ENCODE results near the gene TUBGCP2.

TUBGCP2 gene

DNA sequence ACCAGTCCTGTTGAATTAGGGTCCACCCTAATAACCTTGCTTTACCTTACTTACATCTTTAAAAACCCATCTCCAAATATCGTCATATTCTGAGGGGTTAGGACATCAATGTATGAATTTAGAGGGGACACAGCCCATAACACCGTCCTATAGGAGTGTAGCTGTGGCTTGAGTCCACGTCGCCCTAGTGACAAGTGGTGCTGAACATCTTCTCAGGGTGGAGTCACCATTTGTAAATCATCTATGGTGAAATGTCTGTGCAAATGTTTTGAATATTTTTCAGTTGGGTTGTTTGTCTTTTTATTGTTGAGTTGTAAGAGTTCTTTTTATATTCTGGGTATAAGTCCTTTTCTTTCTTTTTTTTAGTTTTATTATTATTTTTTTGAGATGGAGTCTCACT, 33.3 kb upstream of the TUBGCP2 start:
- no peak for DNase-seq (ENCODE audit: low read depth)

DNA sequence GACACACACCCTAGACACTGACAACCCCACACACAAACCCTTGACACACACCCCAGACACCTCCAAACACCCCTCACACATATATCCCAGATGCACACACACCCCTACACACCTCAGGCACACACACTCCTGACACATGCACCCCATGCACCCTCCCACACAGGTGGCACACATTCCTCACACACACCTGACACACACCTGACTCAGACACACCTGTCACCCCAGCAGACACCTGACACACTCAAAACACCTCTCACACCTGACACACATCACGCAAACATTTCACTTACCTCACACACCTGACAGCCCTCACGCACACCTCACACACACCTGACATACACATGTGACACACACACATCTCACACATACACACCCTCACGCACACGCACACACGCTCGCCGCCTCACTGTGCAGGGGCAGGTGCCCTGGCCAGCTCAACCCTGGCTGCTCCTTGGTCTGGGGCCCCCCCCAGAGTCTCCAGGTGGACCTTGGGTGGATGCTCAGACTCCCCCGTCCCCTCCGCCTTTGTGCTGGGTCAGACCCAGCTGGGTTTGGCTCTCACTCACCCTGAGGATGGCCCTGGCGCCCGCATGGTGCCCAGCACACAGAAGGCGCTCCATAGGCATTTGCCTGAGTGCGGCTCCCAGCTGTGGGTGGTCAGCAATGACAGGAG, 31.2 kb upstream of the TUBGCP2 start:
- DNase-seq (ENCODE audit: low read depth) = no peak

DNA sequence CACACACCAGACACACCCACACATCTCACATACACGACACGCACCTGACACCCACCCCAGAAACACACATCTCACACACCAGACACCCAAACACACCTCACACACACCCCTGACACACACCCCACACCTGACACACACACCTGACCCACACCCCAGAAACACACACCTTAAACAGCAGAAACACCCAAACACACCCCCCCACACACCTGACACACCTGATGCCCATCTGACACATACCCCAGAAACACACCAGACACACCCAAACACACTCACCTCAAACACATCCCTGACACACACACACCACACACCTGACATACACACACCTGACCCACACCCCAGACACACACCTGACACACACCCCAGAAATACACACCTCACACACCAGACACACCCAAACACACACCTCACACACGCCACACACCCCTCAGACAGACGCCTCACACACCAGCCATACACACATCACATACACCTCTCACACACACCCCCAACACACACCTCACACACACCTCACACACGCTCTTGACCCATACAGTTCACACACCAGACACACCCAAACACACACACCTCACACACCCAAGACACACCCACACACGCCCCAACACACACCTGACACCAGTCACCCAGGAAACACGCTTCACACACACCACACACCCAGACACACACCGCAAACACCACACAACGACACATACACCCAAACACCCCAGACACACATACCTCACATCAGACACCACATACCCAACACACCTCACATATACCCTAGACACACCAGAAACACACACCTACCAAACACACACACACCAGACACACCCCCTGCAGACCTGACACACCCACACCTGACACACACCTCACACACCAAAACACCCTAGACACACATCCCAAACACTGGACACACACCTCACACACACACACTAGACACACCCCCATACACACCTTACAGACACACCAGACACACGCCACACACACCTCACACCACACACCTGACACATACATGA, 29.7 kb upstream of the TUBGCP2 start:
- DNase-seq (ENCODE audit: low read depth) = no peak

DNA sequence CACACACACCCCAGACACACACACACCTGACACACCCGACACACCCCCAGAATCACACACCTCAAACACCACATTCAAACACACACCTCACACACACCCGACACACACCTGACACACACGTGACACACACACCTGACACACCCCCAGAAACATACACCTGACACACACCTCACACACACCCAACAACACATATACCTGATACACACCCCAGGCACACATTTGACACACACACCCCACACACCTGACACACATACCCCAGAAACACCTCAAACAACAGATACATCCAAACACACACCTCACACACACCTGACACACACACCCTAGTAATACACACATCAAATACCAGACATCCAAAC, 28.7 kb upstream of the TUBGCP2 start:
- no peak for DNase-seq (ENCODE audit: low read depth)

- DNase-seq (ENCODE audit: low read depth) = peak; percentile 56
Measured at GRCh38 chr10:133336577-133337369, 28.1 kb upstream of the TUBGCP2 start, which contains the start of gene CALY. Gene CALY (minus strand): TSS chr10:133336896. CDS start chr10:133328989, 7,907 bp downstream.

- DNase-seq (ENCODE audit: low read depth) = no peak
Measured at GRCh38 chr10:133336118-133336576, 27.5 kb upstream of the TUBGCP2 start.

DNA sequence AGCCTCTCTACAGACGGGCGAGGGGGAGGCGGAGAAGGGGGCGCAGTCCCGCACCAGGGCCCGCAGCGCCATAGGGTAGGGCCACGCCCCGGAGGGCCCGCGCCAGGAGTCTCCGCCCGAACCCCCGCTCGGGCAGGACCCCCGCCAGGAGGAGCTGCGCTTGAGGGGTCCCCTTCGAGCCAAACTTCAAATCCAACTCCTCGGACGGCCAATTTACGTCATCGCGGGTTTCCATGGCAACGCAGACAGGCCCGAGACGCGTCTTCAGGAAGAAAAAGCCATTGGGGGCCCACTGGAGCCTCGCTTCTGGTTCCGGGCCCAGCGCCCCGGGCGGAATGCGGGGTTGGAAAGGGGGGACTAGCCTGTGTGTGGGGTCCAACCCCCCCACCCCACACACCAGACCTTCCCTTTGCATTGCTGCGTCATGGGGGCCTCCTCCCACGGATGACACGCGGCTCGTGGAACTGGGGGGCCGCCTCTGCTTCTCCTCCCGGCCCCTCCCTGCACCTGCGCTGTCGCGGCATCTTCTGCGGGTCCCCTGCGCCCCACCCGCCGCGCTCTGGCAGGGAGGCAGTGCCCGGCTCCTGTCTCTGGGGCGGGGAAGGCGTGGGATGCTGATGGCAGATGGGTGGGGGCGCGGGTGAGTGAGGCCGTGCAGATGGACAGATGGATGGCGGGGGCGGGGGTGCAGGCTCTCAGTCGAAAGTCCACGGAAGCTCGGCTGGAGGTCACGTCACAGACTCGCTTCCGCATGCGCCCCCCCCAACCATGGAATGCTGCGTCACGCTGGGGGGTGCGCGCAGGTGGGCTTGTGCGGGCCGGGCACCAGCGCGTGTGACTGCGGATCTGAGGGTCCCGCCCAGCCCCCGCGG, 26.8 kb upstream of the TUBGCP2 start:
- DNase-seq (ENCODE audit: low read depth) = peak; percentile 58

DNA sequence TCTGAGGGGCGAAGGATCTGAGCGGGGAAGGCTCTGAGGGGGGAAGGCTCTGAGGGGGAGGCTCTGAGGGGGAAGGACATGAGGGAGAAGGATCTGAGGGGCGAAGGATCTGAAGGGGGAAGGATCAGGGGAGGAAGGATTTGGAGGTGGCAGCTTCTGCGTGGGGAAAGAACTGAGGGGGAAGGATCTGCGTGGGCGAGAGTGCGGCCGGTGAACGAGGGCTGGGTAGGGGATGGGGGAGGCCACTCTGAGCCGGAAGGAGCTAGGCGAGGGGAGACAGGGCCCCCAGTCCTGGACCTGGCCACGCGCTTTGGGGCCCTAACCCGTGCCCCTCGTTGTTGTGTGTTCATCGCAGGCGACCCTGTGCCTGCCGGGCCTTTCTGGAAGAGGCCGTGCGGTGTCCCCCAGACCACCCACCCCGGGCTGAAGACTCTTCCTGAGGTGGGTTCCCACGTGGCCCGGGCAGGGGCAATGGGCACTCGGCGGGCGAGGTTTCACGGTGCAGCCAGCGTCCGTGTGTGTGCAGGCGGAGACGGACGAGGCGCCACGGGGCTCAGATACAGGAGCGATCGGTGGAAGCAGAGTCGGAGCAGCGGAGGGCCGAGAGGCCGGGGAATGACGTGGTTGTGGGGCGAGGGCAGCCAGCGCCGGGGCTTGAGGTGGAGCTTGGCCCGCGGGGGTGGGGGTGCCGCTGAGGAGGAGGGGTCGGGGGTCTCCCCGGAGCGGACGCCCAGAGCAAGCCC, 26.0 kb upstream of the TUBGCP2 start:
- no peak for DNase-seq (ENCODE audit: low read depth)

DNA sequence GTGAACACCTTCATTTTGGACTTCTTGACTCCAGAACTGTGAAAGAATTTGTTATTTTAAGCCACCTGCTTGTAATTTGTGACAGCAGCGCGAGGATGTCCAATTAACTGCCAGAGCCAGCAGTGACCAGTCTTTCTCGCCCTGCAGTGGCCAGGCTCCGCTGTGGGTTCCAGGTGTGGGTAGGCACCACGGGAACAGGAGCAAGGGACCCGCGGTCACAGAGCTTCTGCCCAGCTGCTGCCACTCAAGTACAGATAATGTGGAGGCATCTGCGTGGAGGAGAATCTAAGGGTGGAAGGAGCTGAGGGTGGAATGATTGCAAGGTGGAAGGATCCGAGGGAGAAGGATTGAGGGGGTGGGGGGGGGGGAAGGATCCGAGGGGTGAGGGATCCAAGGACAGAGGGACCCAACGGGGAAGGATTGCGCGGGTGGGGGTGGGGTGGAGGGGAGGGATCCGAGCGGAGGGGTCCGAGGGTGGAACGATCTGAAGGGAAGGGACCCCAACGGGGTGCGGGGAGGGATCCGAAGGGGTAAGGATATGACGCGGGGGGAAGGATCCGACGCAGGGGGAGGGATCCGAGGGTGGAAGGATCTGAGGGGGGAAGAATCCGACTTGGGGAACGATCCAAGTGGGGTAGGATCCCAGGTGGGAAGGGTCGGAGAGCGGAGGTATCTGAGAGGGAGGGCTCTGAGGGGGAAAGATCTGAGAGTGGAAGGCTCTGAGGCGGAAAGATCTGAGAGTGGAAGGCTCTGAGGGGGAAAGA, 24.4 kb upstream of the TUBGCP2 start:
- no peak for DNase-seq (ENCODE audit: low read depth)

DNA sequence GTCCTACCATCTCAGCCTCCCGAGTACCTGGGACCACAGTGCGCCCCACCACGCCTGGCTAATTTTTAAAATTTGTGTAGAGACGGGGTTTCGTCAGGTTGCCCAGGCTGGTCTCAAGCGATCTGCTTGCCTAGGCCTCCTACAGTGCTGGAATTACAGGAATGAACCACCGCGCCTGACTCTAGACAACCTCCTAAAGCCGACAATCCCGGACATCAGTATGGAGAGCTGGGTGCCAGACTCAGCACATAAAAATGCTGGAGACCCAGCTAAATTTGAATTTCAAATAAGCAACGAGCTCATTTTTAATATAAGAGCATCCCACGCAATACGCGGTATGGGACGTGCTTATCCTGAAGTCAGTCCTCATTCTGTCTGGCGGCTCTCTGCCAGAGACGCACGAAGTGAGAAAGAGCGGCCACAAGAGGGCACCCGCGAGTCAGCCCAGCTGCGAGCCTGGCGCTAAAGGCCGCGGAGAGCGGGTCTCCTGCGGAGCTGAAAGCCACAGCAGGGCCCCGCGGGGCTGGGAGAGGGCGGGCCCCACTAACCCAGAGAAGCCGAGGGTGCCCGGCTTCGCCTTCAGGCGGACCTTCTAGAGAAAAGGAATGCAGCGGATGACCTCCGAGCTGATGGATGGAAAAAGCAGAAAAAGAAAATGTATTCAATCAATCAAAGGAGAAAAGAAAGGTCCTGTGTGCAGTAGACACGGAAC, 21.0 kb upstream of the TUBGCP2 start:
- DNase-seq (ENCODE audit: low read depth) = peak; percentile 81

DNA sequence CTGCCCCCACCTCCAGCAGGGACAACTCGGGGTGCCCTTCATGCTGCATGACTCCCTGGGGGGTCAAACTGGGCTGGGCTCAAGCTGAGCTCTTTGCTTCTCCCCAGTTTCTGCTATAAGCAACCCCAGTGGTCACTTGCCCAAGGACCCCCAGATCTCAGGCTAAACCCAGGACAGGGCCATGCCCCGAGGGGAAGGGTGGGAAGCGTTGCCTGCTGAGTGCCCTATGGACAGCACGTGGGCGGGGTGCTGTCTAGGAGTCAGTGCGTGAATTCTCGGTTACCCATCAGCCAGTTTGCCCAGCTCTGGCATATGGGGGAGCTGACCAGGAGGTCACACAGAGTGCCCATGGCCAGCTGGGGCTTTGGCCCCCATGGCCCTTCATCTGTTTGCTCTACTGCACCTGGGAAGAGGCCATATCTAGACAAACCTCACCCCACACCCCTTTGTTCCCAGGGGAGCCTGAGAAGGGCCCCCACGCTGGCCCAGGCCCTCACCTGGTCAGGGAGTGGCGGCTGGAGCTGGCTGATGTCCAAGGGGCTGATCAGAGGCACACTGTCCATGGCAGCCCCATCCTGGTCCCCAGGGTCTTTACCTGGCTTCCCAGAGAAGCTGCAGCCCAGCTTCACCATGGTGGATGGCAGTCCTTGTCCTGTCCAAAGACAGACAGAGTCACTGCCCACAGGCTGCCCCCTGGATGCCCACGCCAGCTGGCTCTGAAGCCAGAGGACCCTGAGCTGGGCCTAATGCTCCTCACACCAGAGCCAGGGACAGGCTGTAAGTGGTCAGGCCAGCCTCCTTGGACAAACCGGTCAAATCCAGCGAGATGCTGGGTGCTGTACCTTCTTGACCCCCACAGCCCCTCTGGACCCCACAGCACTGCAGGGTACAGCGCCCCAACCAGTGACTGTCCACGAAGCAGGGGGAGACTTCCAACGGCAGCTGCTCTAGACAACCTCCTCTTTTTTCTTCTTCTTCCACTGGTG, 20.0 kb upstream of the TUBGCP2 start:
- DNase-seq (ENCODE audit: low read depth) = no peak

DNA sequence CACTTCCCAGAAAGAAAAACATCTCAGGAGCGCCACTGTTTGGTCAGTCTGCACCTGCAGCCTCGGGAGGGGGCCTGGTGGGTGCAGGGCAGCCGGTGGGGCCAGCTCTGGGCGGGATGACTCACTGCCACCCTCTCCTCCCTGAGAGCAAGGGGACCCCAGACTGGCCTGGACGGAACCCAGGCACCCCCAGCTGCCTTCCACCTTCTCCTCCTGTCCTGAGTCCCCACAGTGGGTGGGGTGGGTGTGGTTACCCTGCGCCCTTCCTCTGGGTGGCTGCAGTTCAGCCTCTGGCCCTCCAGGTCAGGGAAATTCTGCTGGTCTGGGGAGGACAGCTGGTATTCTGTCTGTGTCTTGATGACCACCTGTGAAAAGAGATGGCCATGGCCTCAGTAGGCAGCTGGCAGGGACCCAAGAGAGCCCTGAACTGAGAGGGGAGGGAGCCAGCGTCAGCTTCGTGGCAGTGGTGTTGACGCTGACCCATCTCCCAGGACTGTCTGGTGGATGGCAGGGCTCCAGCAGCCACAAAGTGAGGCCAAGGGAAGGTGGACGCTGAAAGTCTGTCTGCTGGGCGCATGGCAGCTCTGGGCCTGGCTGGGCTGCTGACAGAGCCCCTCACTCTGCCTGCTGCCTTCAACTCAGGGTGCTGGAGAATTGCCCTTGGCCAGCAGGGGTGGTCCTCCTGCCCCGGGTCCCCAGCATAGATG, 19.1 kb upstream of the TUBGCP2 start:
- DNase-seq (ENCODE audit: low read depth) = no peak

DNA sequence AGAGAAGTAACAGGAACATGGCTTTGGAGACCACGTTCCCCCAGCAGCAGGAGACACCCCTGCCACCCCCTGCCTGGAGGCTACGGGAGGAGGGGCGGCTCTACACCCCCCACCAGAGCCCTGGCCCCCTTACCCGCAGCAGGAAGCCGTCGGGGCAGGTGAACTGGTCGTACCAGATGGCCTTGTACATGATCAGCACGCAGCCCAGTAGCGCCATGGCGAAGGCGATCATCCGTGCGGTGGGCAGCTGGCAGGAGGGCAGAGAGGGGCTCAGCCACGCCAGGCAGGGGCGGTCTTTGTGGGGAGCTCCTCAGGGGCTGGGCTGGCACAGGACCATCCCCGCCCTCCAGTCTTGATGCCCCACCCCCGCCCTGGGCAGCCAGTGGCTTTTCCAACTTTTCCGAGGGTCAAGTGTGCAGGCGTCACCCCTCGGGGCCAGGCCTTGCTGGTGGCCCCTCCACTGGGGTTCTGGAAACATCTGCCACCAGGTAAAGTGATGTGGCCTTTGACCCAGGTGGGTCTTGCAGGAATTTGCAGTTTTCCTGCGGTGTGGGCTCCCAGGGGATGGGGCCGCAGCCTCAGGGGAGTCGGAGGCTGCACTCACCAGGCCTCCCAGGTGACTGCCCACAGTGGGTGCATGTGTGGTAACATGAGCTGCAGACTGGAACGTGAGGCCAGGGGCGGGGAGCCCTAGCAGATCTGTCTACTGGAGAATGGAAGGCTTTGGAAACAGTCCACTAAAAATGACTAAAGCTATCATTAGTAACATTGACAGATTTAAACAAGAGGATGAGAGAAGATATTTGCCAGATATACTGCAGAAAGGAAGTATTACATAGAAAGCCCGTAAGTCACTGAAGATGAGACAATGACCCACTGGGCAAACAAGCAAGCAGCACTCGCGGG, 18.3 kb upstream of the TUBGCP2 start:
- no peak for DNase-seq (ENCODE audit: low read depth)

- no peak for DNase-seq (ENCODE audit: low read depth)
Measured at GRCh38 chr10:133326223-133326551, 17.5 kb upstream of the TUBGCP2 start.

DNA sequence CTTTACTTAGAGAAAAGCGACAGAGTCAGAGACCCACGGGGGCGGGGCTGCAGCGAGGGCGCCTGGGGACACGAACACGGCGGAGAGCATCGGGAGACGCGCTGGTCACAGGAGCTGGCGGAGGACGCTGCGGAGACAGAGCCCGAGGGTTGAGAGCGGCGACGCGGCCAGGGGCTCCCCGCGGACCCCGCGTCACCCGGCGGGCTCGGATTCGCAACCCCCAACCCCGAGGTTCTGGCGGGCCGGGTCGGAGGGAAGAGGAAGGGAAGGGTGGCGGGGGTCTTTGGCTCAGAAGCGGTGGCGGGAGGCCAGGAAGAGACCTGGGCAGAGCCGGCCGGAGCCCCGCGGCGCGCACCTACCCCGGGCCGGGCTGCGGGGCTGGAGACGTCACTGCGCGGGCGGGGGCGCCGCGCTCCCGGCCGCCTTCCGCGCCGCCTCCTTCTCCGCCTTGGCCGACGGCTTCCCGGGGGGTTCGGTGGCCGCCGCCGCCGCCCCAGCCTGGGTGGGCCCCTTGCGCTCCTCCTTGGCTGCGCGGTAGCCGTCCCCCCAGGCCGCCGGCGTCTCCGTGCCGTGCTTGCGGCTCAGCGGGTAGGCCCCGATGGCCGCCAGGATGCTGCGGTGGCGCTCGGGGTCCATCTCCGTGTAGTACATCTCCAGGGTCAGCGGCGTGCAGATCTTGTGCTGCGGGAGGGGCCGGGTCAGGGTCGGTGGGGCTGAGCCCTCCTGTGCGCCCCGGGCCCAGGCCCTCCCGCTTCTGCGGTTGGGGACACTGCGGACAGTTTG, 17.0 kb upstream of the TUBGCP2 start:
- DNase-seq (ENCODE audit: low read depth) = no peak

DNA sequence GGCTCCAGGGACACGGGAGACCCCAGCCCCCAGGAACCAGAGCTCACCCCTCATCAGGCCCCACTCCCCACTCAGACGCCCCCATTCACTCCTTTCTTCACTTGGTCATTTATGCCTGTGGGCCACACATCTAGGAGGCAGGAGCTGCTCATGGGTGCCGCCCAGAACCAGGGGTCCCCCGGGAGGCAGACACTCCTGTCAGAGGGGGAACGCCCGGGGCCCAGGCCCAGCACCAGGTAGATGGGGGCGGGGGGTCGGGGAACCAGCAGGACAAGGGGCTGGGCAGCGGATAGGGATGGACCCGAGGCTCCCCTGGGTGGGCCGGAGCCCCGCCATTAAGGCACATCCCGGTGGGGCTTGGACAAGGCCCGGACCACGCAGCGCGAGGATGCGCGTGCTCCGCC, 16.2 kb upstream of the TUBGCP2 start:
- no peak for DNase-seq (ENCODE audit: low read depth)
